Measurements from ENCODE around the gene BCDIN3D. TPM values are rescaled to one million over a fixed set of nuclear protein-coding genes. Genes with fewer than 3 reads are reported as not detected.
A peak's percentile ranks its signal among the peaks of the same experiment; 100 is the strongest.

Gene BCDIN3D
- total RNA-seq, 2 donors from 2014 or later, result 3.3 to 3.7 TPM

DNA sequence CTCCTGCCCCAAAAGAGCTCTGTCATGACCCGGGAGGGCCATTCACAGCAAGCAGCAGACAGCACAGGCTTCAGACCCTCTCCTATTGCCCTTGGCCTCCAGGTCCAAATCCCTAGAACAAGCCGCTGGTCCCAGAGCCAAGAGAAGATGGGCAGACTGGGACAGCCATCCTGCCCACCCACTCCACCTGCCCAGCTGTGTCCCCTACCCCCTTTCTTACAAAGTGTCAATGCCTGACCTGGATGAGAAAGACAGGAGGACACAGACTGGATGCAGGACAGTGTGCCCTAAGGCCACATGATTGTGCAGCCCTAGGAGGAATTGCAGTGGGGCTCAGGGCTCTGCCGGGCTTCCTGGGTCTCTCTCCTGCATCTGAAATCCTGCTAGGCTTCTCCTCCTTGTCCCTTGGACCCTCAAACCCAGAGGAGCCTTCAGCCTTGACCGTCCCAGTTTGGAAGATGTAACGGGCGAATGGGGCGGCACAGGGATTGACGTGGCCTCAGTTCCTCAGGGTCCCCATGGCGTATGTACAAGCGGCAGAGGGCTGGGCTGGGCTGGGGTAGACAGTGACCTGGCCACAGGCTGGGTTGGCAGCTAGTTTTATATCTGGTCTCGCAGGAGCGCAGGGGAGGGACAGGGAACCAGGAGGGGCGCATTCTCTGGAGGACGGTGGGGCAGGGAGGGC is 27.1 kb upstream of the BCDIN3D start:
- TF ChIP-seq, protein P1, sequence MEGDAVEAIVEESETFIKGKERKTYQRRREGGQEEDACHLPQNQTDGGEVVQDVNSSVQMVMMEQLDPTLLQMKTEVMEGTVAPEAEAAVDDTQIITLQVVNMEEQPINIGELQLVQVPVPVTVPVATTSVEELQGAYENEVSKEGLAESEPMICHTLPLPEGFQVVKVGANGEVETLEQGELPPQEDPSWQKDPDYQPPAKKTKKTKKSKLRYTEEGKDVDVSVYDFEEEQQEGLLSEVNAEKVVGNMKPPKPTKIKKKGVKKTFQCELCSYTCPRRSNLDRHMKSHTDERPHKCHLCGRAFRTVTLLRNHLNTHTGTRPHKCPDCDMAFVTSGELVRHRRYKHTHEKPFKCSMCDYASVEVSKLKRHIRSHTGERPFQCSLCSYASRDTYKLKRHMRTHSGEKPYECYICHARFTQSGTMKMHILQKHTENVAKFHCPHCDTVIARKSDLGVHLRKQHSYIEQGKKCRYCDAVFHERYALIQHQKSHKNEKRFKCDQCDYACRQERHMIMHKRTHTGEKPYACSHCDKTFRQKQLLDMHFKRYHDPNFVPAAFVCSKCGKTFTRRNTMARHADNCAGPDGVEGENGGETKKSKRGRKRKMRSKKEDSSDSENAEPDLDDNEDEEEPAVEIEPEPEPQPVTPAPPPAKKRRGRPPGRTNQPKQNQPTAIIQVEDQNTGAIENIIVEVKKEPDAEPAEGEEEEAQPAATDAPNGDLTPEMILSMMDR (IDR thresholded peaks at IDR 0.05), result no peak
- H3K4me3 ChIP-seq, result no peak overlapping the region
- H3K4me1 ChIP-seq, result peaks cover 7% of the 10 kb centered on the region
- H3K9ac ChIP-seq (ENCODE audit: low read depth in 2 of 2, low read length in 2 of 2), result no peak overlapping the region
- DNase-seq, result no peak
- H3K27ac ChIP-seq, result no peak overlapping the region
- H3K27me3 ChIP-seq, result no peaks in the 10 kb centered on the region
- no peaks in the 10 kb centered on the region for H3K9me3 ChIP-seq
- no peaks in the 10 kb centered on the region for H3K36me3 ChIP-seq
- intact Hi-C loops (cut with DNase I), result loop anchor here (10.0 kb wide), 1 partner anchor 195 kb away; no protein-coding TSS in a partner anchor

DNA sequence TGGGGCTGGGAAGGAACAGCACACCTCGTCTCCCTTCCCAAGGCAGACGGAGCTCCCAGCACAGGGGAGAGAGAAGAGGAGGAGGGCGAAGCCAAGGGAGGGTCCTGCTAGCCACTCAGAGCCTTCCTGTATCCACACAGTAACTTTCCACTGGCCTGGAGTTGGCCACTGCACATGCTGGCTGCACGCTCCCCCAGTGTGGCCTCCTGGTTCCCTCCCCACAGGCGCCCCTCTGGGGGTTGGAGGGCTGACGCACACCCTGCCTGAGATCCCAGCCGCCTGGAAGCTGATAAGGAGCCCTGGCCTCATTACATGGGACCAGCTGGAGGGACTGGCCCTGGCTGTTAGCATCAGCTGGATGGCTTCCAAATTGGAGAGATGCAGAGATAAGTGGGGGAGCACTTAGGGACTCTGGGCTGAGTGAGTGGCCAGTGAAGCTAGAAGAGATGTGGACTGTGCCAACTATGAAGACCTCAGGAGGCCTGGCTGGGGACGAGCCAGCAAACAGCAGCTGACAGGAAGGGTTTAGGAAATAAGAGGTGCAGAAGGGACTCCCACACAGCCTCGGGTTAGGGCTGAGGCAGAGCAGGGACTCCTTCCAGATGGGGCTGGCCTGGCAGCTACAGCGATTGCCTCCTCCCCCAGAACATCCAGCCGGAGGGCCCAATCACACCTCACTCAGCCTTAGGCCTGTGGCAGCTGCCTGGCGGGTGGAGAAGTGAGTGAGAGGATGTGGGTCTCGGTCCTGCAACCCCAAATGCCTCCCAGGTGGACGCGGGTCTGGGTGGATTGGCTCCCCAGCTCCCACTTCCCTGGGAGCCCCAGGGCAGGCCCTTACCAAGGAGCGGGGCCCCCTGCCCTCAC is 26.3 kb upstream of the BCDIN3D start:
- intact Hi-C loops (cut with DNase I), result loop anchor here (10.0 kb wide), 1 partner anchor 196 kb away; no protein-coding TSS in a partner anchor
- Histone ChIP-seq H3K4me1 (peaks cover 7% of the 10 kb centered on the region), H3K9ac (ENCODE audit: low read depth in 2 of 2, low read length in 2 of 2) (no peak overlapping the region), H3K36me3 (no peaks in the 10 kb centered on the region), H3K27me3 (no peaks in the 10 kb centered on the region), H3K9me3 (no peaks in the 10 kb centered on the region), H3K4me3 (no peak overlapping the region), H3K27ac (no peak overlapping the region)
- DNase-seq, result peak; percentile 61
- TF ChIP-seq, protein P1 (IDR thresholded peaks at IDR 0.05), result no peak

DNA sequence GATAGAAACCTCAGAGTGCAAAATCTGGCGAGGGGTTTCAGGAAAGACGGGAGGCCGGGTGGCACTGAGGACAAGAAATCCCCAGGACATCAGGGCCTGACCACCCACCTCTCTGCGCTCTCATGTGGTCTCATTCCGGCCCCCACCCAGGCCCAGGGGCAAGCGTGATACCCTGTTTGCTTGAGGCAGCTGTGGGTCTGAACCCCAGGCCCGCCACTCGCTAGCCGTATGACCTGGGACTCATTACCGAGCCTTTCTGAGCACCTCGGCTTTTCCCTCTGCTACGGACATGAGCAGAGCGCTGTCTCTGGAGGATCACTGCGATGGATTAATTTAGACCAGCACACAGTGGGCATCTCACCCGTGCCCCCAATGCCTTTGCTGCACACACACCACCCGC is 25.5 kb upstream of the BCDIN3D start:
- Histone ChIP-seq H3K9me3 (no peaks in the 10 kb centered on the region), H3K4me1 (peaks cover 7% of the 10 kb centered on the region), H3K27me3 (no peaks in the 10 kb centered on the region), H3K4me3 (no peak overlapping the region), H3K27ac (no peak overlapping the region), H3K36me3 (no peaks in the 10 kb centered on the region), H3K9ac (ENCODE audit: low read depth in 2 of 2, low read length in 2 of 2) (peak overlapping the region in 1 of 2 donors; percentile 41)
- intact Hi-C loops (cut with DNase I), result loop anchor here (10.0 kb wide), 1 partner anchor 196 kb away; no protein-coding TSS in a partner anchor
- TF ChIP-seq, protein P1 (IDR thresholded peaks at IDR 0.05), result no peak
- no peak for DNase-seq

DNA sequence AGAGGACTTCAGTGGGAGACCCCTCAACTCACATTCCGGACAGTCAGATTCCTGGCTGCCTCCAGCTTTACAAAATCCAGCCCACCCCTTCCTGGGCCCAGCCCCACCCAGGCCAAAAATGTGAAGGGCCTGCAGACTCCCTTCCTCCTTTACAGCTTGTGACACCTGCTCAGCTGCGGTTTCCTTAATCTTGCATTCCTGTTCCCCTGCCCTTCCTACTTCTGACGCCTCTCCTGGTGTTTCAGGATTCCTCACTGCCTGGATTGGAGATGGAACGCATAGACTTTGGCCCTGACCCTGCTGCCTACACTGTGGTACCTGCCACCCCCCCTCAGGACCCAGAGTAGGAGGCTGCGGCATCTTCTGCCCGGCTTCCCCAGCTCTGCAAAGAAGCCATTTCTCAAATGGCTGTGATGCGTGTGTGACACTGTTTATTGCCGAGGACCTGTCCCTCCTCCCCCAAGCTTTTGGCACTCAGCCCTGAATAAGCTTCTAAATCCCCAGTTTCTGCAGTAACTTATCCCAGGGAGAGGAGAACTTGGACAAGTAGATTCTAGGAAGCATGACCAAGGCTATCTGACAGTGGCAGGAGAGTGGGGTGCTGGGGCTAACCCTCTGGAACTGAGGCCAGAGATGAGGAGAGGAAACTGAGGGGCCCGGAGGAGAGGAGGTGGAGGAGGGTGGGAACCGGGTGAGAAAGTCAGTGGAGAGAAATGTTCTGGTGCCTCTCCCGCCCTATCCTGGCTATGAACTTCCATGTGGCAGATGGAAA is 24.9 kb upstream of the BCDIN3D start:
- Histone ChIP-seq H3K36me3 (no peaks in the 10 kb centered on the region), H3K4me1 (peaks cover 7% of the 10 kb centered on the region), H3K4me3 (no peak overlapping the region), H3K27ac (no peak overlapping the region), H3K9ac (ENCODE audit: low read depth in 2 of 2, low read length in 2 of 2) (no peak overlapping the region), H3K27me3 (no peaks in the 10 kb centered on the region), H3K9me3 (no peaks in the 10 kb centered on the region)
- intact Hi-C loops (cut with DNase I), result loop anchor here (10.0 kb wide), 1 partner anchor 197 kb away; no protein-coding TSS in a partner anchor
- TF ChIP-seq, protein P1 (IDR thresholded peaks at IDR 0.05), result no peak
- DNase-seq, result no peak
